Ishikawa (cell line): ENCODE data around the gene NAA20.
A peak's percentile ranks its signal among the peaks of the same experiment; 100 is the strongest.

ENCODE experiments used
- CEBPB ChIP-seq: IDR thresholded peaks from 2 replicates; pipeline ENCODE4 v1.6.1; 2012
- EGR1 ChIP-seq: IDR thresholded peaks from 2 replicates; pipeline ENCODE4 v1.6.1; 2012
- EP300 ChIP-seq: IDR thresholded peaks from 2 replicates; pipeline ENCODE4 v1.6.1; 2012; ENCODE audit warnings: borderline replicate concordance
- FOXM1 ChIP-seq: IDR thresholded peaks from 2 replicates; pipeline ENCODE4 v1.6.1; 2012; ENCODE audit warnings: low read depth, borderline replicate concordance
- MAX ChIP-seq: IDR thresholded peaks from 2 replicates; pipeline ENCODE4 v1.6.1; 2012
- NFIC ChIP-seq: IDR thresholded peaks from 2 replicates; pipeline ENCODE4 v1.6.1; 2012
- RAD21 ChIP-seq: IDR thresholded peaks from 2 replicates; pipeline ENCODE4 v1.6.1; 2012; ENCODE audit warnings: low read depth
- REST ChIP-seq: IDR thresholded peaks from 2 replicates; pipeline ENCODE4 v1.6.1; 2012; ENCODE audit warnings: low read depth, mild to moderate bottlenecking
- TEAD4 ChIP-seq: IDR thresholded peaks from 2 replicates; pipeline ENCODE4 v1.6.1; 2012
- USF1 ChIP-seq: IDR thresholded peaks from 2 replicates; pipeline ENCODE4 v1.6.1; 2012
- ZBTB7A ChIP-seq: IDR thresholded peaks from 2 replicates; pipeline ENCODE4 v1.6.1; 2012; ENCODE audit warnings: low read depth

- TF ChIP-seq RAD21 (no peak), EGR1 (no peak), REST (no peak), EP300 (peak; percentile 2; the same call in 1 of the 2 replicates), TEAD4 (no peak), NFIC (no peak), ZBTB7A (no peak), CEBPB (no peak), MAX (peak; percentile 88), FOXM1 (no peak), USF1 (peak; percentile 79)
Observed at GRCh38 chr20:19975436-19975799, 41.7 kb upstream of the NAA20 start.
